ENCODE data around the gene TRIM44.
"Not testable (repeated sequence)": the region's sequence is repeated elsewhere in the genome, so short reads cannot be mapped to it uniquely, and the experiment has no call there.

TRIM44 gene

DNA sequence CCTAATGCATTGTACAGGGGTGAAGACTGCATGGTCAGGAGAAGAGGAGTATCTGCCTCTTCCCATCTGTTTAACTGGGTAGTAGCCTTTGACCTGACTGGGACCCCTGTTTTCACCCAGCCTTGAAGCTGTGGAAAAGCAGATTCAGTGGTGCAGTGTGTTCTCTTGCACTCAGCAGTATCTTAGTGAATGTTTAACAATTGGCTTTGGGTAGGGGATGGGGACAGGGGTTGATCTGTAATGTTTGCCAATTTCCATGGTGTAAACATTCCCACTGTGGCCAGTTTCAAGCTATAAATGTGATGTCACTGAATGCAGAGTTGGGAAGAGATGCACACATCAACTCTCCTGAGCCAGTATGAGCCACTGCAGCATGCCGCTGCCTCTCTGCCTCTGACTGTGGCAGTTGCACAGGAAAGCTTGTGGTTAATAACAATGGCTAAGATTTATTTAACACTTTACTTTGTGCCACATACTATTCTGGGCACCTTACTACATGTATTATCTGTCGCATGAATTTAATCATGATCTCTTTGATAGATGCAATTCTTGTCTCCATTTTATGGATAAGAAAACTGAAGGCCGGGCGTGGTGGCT lies 28.6 kb upstream of the TRIM44 start:
- DNase-seq (ENCODE audit: low spot score) = no peak

DNA sequence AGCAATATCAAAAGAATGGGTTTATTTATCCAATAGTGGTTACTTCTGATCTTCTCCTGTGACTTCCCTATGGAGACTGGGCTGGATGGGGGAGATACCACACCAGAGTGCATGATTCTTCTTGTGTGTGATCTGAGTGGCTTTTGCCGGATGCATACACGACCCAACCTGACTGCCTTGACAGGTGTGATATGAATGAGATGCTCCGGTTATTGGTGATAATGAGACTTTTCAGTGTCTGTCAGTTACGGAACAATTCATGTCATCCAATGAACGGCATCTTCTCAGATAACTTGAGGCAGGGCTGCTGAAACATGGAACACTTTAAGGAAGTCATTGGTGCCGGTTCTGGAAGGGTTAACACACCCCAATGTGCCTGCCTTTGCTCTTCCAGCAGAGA lies 26.6 kb upstream of the TRIM44 start:
- no peak for DNase-seq (ENCODE audit: low spot score)

DNA sequence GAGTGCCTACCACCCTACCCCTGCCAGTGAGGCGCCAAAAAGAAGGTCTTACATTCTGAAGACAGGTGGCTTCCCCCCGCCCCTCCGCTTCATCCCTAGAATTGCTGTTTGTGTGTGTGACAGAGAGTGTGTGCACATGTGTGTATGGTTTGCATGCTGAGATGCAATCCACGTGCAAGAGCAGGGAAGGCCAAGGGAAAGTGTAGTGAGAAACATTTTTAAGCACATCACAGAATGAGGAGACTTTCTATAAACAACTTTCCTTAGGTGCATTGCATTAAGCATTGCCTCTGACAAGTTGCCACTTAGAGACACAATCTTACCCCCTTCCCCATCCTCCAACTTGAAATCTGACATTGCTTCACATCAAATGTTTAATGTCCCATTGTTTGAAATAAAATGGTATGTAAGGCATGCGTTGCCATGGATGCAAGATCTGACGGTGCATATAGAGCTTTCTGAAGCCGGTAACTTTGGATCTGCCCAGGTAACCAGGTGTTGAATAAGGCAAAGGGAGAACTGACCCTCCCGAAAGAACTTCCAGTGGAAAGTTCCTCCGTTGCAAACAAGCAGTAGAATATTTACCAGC lies 22.9 kb upstream of the TRIM44 start:
- no peak for DNase-seq (ENCODE audit: low spot score)

DNA sequence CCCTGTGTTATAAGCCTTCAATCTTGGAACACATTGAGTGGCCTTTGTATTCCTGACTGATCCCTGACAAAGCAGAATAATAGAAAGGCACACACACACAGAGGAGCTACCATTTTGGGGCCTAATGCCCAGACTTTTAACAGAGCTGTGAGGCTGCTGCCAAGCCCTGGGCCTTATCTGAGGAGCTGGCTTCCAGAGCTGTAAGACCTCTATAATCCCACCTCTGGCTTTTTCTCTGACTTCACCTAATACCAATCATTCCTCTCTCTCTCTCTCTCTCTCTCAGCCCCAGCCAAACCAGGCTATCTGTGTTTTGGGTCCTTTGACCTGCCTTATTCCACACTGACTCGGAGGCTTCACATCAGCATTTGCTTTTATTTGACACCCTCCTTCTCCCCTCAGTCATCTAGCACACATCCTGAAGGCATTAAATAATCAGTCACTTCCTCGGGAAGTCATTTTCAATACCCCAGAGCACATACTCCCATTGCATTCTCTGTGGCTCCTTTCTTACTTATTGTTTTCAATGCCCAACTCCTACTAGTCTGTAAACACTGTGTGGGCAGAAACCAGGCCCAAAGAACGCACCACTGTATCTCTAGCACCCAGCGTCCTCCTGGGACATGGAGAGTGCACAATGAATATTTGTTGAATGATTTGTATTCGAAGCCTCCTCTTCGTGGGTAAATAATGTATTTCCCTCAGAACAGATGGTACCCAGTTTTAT lies 21.2 kb upstream of the TRIM44 start:
- DNase-seq (ENCODE audit: low spot score) = no peak

DNA sequence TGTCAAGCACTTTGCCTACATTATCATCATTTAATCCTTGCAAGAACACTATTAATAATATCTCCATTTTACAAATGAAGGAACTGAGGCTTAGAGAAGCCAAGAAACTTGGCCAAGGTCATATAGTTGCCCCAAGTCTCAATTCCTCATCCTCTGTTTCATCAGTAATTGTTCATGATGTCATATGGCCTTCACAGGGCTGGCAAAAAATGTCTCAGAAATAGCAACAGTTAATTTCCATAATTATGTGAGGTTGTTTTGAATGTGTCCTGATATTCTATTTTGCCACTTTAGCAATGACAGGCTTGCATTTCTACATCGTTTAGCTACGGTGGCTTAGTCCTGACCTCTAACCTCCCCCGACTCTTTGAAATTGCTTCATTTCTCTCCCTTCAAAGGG lies 20.6 kb upstream of the TRIM44 start:
- no peak for DNase-seq (ENCODE audit: low spot score)

DNA sequence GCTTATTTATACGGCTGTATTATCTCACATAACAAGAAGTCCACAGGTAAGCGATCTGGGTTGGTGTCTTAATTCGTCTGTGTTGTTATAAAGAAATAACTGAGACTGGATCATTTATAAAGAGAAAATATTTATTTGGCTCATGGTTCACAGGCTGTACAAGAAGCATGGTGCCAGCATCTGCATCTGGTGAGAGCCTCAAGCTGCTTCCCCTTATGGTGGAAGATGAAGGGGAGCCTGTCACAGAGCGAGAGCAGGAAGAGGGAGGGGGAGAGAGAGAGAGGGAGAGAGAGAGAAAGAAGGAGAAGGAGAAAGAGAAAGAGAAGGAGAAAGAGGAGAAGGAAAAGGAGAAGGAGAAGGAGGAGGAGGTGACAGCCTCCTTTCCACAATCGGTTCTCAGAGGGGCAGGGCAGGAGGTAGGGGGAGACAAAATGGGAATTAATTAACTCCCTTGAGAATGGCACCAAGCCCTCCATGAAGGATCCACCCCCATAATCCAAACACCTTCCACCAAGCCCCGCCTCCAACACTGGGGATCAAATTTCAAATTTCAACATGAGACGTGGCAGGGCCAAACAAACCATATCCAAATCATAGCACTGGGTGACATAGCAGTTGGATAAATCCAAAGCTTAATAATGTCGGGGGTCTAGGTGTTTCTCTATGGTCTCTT lies 15.0 kb upstream of the TRIM44 start:
- no peak for DNase-seq (ENCODE audit: low spot score)

DNA sequence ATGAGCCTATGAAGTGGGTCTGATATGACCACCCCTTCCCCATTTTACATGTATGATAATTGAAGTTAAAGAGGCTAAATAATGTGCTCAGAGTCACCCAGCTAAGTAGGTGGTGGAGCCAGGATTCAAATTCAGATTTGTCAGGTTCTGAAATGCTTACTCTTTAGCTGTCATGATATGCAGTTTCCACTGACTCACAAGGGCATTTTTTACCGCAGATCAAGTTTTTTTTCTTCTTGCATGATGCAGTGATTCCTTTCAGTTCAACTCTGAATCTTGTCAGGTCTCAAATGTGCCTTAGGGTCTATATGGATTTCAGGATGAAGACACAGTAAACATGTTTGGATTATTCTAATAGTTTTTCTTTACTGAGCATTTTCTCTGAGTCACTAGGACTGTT lies 12.6 kb upstream of the TRIM44 start:
- no peak for DNase-seq (ENCODE audit: low spot score)

DNA sequence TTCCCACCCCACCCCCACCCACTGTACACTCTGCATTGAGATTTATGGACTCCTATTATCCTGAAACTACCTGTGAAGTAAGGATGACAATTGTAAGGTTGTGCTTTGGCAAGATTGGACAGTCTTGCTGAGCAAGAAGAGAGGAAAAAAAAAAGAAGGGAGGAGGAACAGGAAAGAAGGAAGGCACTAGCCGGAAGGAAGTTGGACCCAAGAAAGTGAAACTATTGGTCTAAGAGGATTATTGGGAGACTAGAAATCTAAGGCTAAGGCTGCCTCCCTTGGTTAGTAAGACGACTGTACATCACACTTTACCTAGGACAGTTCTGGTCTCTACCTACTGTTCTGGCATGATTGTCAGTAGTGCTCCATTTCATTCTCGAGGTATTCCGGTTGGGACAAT lies 12.1 kb upstream of the TRIM44 start:
- DNase-seq (ENCODE audit: low spot score) = no peak

DNA sequence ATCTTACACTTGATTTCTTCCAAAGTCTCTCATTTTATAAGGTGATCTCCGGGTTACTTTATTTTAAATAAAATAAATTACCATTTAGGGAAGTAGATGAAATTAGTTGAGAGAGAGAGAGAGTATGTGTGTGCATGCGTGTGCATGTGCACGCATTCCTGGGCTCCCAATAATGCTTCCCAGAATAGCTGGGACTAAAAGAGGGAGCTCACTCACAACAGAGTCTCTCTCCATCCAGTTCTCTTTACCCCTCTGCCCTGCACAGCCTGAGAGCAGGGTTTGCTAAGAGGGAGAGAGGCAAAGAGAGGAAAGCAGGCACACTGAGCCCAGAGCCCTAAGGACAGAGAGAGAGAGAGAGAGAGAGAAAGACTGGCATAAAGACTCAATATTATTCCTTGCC lies 11.3 kb upstream of the TRIM44 start:
- DNase-seq (ENCODE audit: low spot score) = no peak

DNA sequence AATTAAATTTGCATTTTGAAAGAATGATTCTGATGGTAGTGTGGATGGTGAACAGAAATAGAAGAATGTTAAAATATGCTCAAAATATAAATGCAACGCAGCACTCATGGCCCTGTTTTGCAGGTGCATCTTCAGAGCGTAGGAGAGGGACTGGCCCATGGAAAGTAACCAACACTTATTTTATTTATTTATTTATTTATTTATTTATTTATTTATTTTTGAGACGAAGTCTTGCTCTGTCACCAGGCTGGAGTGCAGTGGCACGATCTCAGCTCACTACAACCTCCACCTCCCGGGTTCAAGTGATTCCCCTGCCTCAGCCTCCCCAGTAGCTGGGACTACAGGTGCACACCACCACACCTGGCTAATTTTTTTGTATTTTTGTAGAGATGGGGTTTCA lies 9.8 kb upstream of the TRIM44 start:
- not testable (repeated sequence) for DNase-seq (ENCODE audit: low spot score)

DNA sequence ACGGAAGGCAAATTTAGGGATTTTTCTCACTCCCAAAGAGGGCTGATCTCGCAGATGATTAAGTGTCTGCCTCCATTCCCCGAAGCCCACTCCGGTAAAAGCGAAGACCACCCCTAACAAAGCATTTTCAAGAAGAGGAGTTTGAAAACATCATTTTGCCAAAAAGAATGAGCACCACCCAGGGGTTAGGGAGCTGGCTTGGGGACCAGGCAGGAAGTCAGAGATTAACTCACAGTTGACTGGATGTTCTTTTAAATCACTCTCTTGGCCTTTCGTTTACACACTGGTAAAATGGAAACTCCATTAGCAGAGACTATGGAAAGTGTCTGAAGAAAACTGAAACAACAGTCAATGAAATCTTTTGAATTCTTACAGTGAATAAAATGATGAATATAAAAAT lies 7.9 kb upstream of the TRIM44 start:
- DNase-seq (ENCODE audit: low spot score) = no peak

DNA sequence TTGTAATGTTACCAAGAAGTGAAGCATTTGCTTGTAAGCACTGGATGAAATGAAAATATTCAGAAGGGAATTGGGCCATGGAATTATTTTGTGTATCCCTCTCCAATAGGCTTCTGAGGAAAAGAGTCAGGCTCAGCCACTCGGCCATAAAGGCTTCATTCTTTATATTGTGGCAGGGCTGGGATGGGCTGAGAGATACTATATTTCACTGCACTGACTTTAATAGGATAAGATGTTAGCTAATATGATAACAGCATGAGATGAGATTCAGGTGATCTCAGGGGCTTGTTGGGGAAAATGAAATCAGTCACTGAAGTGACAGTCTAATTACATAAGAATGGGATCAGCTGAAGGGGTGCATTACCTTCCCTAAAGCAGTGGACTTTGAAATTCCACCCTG lies 7.3 kb upstream of the TRIM44 start:
- no peak for DNase-seq (ENCODE audit: low spot score)

DNA sequence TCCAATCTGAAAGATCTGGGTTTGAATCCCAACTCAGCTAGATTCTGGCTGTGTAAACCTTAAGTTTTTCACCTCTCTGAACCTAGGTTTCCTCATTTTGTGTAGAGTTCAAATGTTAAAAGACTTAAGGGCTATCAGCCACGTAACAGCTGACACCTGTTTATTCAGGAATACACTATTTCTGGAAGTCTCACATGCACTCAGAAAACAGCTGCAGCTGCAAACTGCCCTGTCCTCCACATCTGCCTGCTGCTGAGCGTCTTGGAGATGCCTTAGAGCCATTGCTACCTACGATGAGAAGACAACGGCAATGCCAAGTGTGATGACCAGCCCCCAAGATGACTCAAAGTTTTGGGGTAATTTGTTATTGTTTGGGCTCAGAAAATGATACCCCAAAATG lies 6.7 kb upstream of the TRIM44 start:
- DNase-seq (ENCODE audit: low spot score) = no peak

DNA sequence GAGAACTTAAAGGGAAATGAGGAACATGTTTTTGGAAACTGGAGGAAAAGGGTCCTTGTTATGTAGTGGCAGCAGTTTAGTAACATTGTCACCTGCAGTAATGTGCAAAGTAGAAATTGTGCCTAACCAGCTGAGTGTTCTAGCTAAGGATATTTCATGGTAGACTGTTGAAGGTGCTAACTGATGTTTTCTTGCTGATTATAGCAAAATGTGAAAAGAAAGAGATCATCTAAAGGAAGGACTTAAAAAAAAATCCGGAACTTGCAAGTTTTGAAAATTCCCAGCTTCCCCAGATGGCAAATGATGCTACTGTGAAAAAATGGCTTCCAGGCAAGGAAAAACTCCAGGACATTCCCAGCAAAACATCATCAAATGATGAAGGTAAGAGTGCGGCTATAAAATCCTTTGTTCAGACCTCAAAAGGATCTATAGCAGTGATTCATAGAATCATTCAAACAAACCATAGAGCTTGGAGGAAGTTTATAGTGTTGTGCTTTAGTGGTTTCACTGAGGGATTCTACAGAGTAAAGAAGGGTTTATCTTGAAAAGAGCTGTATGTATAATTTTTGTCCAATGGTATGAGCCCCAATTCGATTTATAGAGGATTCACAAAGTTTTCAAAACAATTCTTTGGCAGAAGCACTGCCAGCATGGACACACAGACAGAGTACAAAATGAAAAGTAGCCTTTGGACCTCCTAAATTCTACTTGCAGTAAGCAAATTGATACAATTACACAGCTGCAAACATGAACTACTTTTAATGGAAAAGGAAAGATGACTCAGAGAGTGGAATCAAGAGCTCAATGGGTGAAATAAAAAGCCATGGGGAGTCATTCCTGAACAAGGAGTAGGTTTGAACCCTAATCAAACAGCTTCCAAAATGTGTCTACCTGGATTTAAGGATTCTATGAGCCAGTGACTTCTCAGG lies 4.3 kb upstream of the TRIM44 start:
- DNase-seq (ENCODE audit: low spot score) = no peak

DNA sequence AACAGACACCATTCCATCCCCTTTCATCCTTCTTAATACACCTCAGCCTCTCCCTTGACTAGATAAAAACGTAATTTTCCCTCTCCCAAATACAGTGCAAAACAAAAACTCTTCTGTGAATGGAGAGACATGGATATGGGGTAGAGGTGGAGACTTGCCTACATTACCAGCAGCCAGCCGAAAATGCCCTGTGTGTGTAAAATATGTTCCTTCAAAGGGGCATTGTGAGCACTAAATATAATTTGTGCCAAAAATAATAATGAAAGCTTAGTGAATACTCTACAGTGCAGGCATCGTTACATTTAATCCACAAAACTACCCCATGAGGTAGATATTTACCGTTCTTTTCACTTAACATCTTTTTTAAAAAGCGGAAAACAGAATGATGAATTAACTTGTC lies 1.0 kb upstream of the TRIM44 start:
- DNase-seq (ENCODE audit: low spot score) = no peak

DNA sequence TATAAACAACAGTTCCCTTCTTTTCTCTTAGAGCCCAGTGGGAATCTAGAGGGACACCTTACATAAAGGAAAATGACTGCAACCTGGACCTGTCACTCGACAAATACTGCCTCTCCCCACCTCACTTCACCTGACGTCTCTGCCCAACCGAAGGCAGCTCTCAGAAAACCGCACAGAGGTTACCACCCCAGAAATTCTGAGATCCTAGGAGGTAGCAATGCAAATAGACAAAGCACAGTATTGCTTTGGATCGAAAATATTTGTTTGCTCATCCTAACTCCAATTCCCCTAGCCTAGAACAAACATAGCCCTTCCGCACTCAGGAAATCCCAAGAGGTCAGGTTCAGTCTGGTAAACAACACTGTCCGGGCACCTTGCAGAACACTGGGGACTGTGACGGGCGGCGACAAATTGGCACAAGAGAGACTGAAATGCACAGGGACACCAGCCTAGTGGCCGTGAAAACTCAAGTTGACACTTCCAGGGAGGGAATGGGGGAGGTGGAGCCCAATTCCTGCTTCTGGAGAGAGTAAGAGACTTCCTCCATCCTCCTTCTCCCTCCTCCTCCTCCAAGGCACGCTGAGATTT lies 420 bp upstream of the TRIM44 start:
- peak; percentile 6 for DNase-seq (ENCODE audit: low spot score)

DNA sequence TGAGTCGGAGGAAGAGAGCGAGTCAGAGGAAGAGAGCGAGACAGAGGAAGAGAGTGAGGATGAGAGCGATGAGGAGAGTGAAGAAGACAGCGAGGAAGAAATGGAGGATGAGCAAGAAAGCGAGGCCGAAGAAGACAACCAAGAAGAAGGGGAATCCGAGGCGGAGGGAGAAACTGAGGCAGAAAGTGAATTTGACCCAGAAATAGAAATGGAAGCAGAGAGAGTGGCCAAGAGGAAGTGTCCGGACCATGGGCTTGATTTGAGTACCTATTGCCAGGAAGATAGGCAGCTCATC lies 780 bp downstream of the TRIM44 start:
- no peak for DNase-seq (ENCODE audit: low spot score)

DNA sequence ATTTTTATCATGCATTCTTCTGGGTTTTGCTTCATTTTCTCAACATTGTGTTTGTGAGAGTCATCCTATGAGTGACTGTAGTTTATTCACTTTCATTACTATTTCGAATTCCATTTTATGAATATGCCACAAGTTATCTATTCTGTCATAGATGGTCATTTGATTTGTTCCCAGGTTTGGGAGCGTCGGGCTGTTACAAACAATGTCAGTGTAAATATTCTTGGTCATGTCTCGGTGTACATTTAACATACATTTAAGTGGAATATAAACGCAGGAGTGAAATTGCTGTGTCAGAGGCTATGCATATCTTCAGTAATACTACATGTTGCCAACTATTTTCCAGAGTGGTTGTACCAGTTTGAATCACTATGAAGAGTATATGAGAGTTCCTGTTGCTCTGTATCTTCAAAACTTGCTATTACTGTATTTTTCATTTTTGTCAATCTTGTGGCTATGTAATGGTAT lies 2.4 kb downstream of the TRIM44 start:
- DNase-seq (ENCODE audit: low spot score) = no peak

DNA sequence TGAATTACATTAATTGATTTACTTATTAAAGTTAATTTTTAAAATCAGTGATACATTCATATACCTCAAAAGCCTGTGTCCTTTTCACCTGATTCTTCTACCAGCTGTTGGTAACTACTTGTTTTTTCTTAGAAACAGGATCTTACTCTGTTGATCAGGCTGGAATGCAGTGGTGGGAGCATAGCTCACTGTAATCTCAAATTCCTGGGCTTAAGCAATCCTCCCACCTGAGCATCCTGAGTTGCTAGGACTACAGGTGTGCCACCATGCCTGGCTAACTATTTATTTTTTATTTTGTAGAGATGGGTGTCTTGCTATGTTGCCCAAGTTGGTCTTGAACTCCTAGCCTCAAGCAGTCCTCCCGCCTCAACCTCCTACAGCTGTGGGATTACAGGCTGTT lies 4.7 kb downstream of the TRIM44 start:
- DNase-seq (ENCODE audit: low spot score) = no peak

DNA sequence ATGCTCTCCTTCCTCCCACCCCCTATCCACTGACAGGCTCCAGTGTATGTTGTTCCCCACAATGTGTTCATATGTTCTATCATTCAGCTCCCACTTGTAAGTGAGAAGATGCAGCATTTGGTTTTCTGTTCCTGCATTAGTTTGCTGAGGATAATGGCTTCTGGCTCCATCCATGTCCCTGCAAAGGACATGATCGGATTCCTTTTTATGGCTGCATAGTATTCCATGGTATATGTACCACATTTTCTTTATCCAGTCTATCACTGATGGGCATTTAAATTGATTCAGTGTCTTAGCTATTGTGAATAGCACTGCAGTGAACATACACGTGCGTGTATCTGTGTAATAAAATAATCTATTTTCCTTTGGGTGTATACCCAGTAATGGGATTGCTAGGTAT lies 5.8 kb downstream of the TRIM44 start:
- DNase-seq (ENCODE audit: low spot score) = not testable (repeated sequence)

DNA sequence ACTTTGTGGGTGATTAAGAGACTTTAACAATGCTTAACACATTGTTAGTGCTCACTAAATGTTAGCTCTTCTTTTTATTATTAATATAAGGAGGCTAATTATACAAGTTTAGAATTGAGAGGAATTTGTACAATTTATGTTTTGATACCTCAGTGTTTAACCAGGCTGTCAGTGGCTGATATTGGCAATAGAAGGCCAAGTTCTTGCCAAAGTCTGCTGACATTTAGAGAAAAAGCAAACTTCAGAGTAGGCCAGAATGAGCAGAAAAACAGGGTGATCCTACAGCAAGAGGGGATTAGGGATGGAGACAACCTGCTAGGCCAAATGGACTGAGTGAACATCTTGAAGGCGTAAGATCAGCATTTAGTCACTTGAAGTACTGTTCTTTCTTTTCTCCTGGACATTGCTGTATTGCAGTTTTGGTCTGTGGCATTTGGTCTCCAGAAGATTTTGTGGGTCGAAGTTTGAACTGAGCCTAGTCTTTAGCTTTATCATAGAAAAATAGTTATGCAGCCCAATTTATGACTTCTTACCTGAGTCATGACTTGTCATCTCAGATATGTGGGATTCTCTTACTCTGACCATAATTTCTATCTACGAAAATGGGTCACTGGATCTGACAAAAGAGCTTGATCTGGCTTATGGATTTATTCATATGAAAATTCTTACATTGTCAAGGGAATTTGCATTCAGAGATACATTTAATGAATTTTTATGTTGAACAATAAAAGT lies 9.0 kb downstream of the TRIM44 start:
- no peak for DNase-seq (ENCODE audit: low spot score)

All from CD4-positive, alpha-beta T cell treated with Interleukin-6 at 100 ng/mL for 8 hours (primary cell).